ENCODE measurements around the gene ME3. TPM values are rescaled to one million over a fixed set of nuclear protein-coding genes. Genes with fewer than 3 reads are reported as not detected.

ME3 gene
- total RNA-seq, 1 donor, result 56.9 TPM

- TF ChIP-seq CTCF (IDR thresholded peaks at IDR 0.05; ENCODE audit: insufficient read depth, low read length), result no peak
- DNase-seq (ENCODE audit: low read depth), result no peak
- no peak overlapping the region for H3K4me3 ChIP-seq (ENCODE audit: low read depth, low read length)
Measured at GRCh38 chr11:86449993-86450629, 222.3 kb downstream of the ME3 start.

- no peak overlapping the region for H3K4me3 ChIP-seq (ENCODE audit: low read depth, low read length)
- no peak for DNase-seq (ENCODE audit: low read depth)
- TF ChIP-seq CTCF (IDR thresholded peaks at IDR 0.05; ENCODE audit: insufficient read depth, low read length), result no peak
Measured at GRCh38 chr11:86447763-86448480, 224.5 kb downstream of the ME3 start.

GRCh38 chr11:86446924-86447285 lies 225.5 kb downstream of the ME3 start:
- H3K4me3 ChIP-seq (ENCODE audit: low read depth, low read length), result no peak overlapping the region
- TF ChIP-seq CTCF (IDR thresholded peaks at IDR 0.05; ENCODE audit: insufficient read depth, low read length), result no peak
- DNase-seq (ENCODE audit: low read depth), result no peak

GRCh38 chr11:86446163-86446923 lies 226.1 kb downstream of the ME3 start:
- no peak for DNase-seq (ENCODE audit: low read depth)
- H3K4me3 ChIP-seq (ENCODE audit: low read depth, low read length), result no peak overlapping the region
- TF ChIP-seq CTCF (IDR thresholded peaks at IDR 0.05; ENCODE audit: insufficient read depth, low read length), result no peak

GRCh38 chr11:86444981-86445380 lies 227.4 kb downstream of the ME3 start:
- H3K4me3 ChIP-seq (ENCODE audit: low read depth, low read length), result no peak overlapping the region
- DNase-seq (ENCODE audit: low read depth), result no peak
- TF ChIP-seq CTCF (IDR thresholded peaks at IDR 0.05; ENCODE audit: insufficient read depth, low read length), result no peak

GRCh38 chr11:86443415-86443814 lies 229.0 kb downstream of the ME3 start:
- H3K4me3 ChIP-seq (ENCODE audit: low read depth, low read length), result no peak overlapping the region

More at GRCh38 chr11:86443415-86443814, 229.0 kb downstream of the ME3 start:
- DNase-seq (ENCODE audit: low read depth), result no peak
- no peak for TF ChIP-seq CTCF (IDR thresholded peaks at IDR 0.05; ENCODE audit: insufficient read depth, low read length)

Measured in fibroblast of the aortic adventitia (primary cell).